ENCODE results near the gene SEL1L3. TPM values are rescaled to one million over a fixed set of nuclear protein-coding genes. Genes with fewer than 3 reads are reported as not detected.

The SEL1L3 gene
- polyA plus RNA-seq, 4 donors: 16.3 to 25.4 (median 24.1) TPM

Other genes starting within 250 kb of the SEL1L3 start
- gene SLC34A2, start 207.1 kb downstream of the SEL1L3 start, polyA plus RNA-seq (ENCODE audit: insufficient read length in 4 of 4): 10 to 100 TPM; 24.1 to 33.3 (median 29.0) TPM
- 10 to 100 TPM; 48.1 to 58.6 (median 52.4) TPM for gene SMIM20, start 51.2 kb upstream of the SEL1L3 start, polyA plus RNA-seq (ENCODE audit: insufficient read length in 4 of 4)

Data from right renal pelvis (tissue), 4 donors.